K562 (cell line): Measurements from ENCODE around the gene NRG2. TPM values are rescaled to one million over a fixed set of nuclear protein-coding genes. Genes with fewer than 3 reads are reported as not detected.

ENCODE experiments used
- ATAC-seq: fragments of 200-7000 bp; cut with Tn5 transposase; 3 replicates; pipeline ENCODE4 v1.9.1; 2020; ENCODE audit warnings: moderate library complexity
- BruUV-seq: library from RNA; stranded (reverse); fragments of 400-500 nt; replicated peaks from 2 replicates; lab custom pipeline; 2021; lab: Mats Ljungman, UMichigan
- CTCF ChIA-PET: fragments of 300-600 bp; formaldehyde crosslinking; extraction: SDS; loops from one replicate; lab custom pipeline; 2021; ENCODE audit warnings: low intra/inter-chr PET ratio; lab: Yijun Ruan, JAX
- POLR2A ChIA-PET: fragments of 300-600, 350-650 bp; sonication (Branson Sonifier 250); formaldehyde crosslinking; extraction: SDS; loops from one replicate; lab custom pipeline; 2021; ENCODE audit warnings: antibody characterized with exemption, inconsistent platforms; lab: Yijun Ruan, JAX
- DNase-seq, 4 experiments: peaks; one replicate each; pipeline versions ENCODE4 v3.0.0 to v3.0.0-alpha.2; 2011 to 2018; ENCODE audit warnings: low spot score in 3 of 4, mixed read lengths in 3 of 4; ENCODE audit errors: extremely low read depth in 1 of 4
- FAIRE-seq: peaks from 2 replicates; lab custom pipeline; 2011; peaks lifted over from hg19 to GRCh38; lab: Jason Lieb, UNC
- H2AFZ ChIP-seq: 2 replicates; pipeline ENCODE4 v1.6.0; 2011; ENCODE audit warnings: low read depth, low read length, control low read depth, inconsistent platforms
- H3K27ac ChIP-seq: fragments of 200-600 bp; 3 replicates; pipeline ENCODE4 v1.8.0; 2011; ENCODE audit warnings: low read depth, mild to moderate bottlenecking, control low read depth, inconsistent platforms, low read length, moderate library complexity, mixed read lengths; ENCODE audit errors: extremely low read depth
- H3K27me3 ChIP-seq, 2 experiments: fragments of 300-600 bp in 1 of 2; 2 replicates in 1 of 2; 3 replicates in 1 of 2; pipeline versions ENCODE4 v1.6.0 to v1.8.0; 2011; ENCODE audit warnings: inconsistent platforms in 2 of 2, low read length in 2 of 2, mild to moderate bottlenecking in 1 of 2, mixed read lengths in 1 of 2, moderate library complexity in 1 of 2; ENCODE audit not compliant: control insufficient read depth in 2 of 2, insufficient read depth in 2 of 2
- H3K36me3 ChIP-seq: fragments of 300-600 bp; 3 replicates; pipeline ENCODE4 v1.8.0; 2011; ENCODE audit warnings: mild to moderate bottlenecking, low read length, inconsistent platforms; ENCODE audit not compliant: control insufficient read depth, insufficient read depth
- H3K4me1 ChIP-seq, 2 experiments: fragments of 200-600 bp in 1 of 2; replicated peaks in 1 of 2; 2 replicates in 1 of 2; 3 replicates in 1 of 2; pipeline versions ENCODE4 v1.5.1 to v1.8.0; 2011; ENCODE audit warnings: inconsistent platforms in 2 of 2, low read length in 2 of 2, mild to moderate bottlenecking in 1 of 2, mixed read lengths in 1 of 2, moderate library complexity in 1 of 2; ENCODE audit not compliant: control insufficient read depth in 2 of 2, insufficient read depth in 2 of 2
- H3K4me2 ChIP-seq: 2 replicates; pipeline ENCODE4 v1.6.1; 2011; ENCODE audit warnings: low read length, control low read depth, inconsistent platforms, mixed read lengths; ENCODE audit not compliant: insufficient read depth
- H3K4me3 ChIP-seq: fragments of 200-600 bp; sonication (generic), shearing (Covaris generic); 2 replicates; pipeline ENCODE4 v1.5.1; 2016; ENCODE audit warnings: control low read depth, inconsistent platforms
- H3K79me2 ChIP-seq: fragments of 200-600 bp; 3 replicates; pipeline ENCODE4 v1.8.0; 2011; ENCODE audit warnings: low read length, inconsistent platforms; ENCODE audit not compliant: control insufficient read depth, insufficient read depth
- H3K9ac ChIP-seq, 2 experiments: 2 replicates each; pipeline versions ENCODE4 v1.6.0 to v1.6.1; 2011; ENCODE audit warnings: low read depth in 2 of 2, low read length in 2 of 2, control low read depth in 1 of 2, inconsistent platforms in 1 of 2, mild to moderate bottlenecking in 1 of 2, mixed read lengths in 1 of 2; ENCODE audit not compliant: insufficient read depth in 1 of 2
- H3K9me1 ChIP-seq: one replicate; pipeline ENCODE4 v1.6.0; 2011; ENCODE audit warnings: inconsistent platforms, mild to moderate bottlenecking, low read length, moderate library complexity; ENCODE audit not compliant: control insufficient read depth, insufficient read depth
- H3K9me3 ChIP-seq: replicated peaks from 2 replicates; pipeline ENCODE4 v1.5.1; 2011; ENCODE audit warnings: low read depth, low read length, inconsistent platforms; ENCODE audit not compliant: control insufficient read depth, insufficient read depth
- H4K20me1 ChIP-seq: replicated peaks from 2 replicates; pipeline ENCODE4 v1.6.1; 2011; ENCODE audit warnings: low read length, inconsistent platforms, mixed read lengths; ENCODE audit not compliant: control insufficient read depth, insufficient read depth
- CBFA2T3 ChIP-seq: fragments of 450-650 bp; IDR thresholded peaks from 2 replicates; pipeline ENCODE4 v1.6.1; 2017
- WGBS: fragments of 100-300 bp; shearing (Covaris generic); methylation state at CpG from one replicate; pipeline ENCODE4 v1.1.6; 2016; ENCODE audit warnings: low coverage, mixed read lengths; ENCODE audit not compliant: insufficient coverage; ENCODE audit errors: missing lambda C conversion rate; 5-methylcytosine and 5-hydroxymethylcytosine counted together
- in situ Hi-C: fragments of 300-500 bp; cut with MboI; formaldehyde crosslinking; loops from 4 replicates; pipeline ENCODE4 v1.15.0; 2018; ENCODE audit warnings: inconsistent platforms, mixed read lengths
- intact Hi-C: fragments of 100-400 bp; cut with micrococcal nuclease; formaldehyde crosslinking; loops from 2 replicates; pipeline ENCODE4 v1.14.2; 2022
- polyA plus RNA-seq, 8 experiments: library from polyadenylated mRNA; depleted of rRNA in 4 of 8; stranded (reverse) in 5 of 8; unstranded in 3 of 8; fragments of >200 nt; fragmentation: Nextera tagmentation in 2 of 8; fragmentation: Illumina TruSeq in 1 of 8; extraction: Ambion mirVana in 2 of 8; extraction: Trizol in 1 of 8; gene quantifications; 2 replicates each; pipeline versions ENCODE4 v1.2.1 to v1.2.3, GENCODE V29; 2011 to 2014; ENCODE audit warnings: inconsistent platforms in 1 of 8, missing spikeins in 1 of 8
- total RNA-seq, 7 experiments: library from RNA; depleted of rRNA in 6 of 7; stranded (reverse); fragments of >200 nt in 6 of 7; fragmentation: Illumina TruSeq in 2 of 7; extraction: Trizol in 2 of 7; gene quantifications; 2 replicates each; pipeline versions ENCODE4 v1.2.1 to v1.2.3, GENCODE V29; 2011 to 2021; ENCODE audit warnings: low replicate concordance in 1 of 7
- TF ChIP-seq, protein P1 (sequence below): fragments of 250-450 bp; sonication (Bioruptor Pico); IDR thresholded peaks from 2 replicates; pipeline ENCODE4 v1.5.0; 2022; ENCODE audit warnings: mild to moderate bottlenecking

The NRG2 gene
- total and polyA plus RNA-seq, 9 of the 15 experiments (the other 6 are each of a cell fraction or from before 2014, with no cell fraction given), result not detected

DNA sequence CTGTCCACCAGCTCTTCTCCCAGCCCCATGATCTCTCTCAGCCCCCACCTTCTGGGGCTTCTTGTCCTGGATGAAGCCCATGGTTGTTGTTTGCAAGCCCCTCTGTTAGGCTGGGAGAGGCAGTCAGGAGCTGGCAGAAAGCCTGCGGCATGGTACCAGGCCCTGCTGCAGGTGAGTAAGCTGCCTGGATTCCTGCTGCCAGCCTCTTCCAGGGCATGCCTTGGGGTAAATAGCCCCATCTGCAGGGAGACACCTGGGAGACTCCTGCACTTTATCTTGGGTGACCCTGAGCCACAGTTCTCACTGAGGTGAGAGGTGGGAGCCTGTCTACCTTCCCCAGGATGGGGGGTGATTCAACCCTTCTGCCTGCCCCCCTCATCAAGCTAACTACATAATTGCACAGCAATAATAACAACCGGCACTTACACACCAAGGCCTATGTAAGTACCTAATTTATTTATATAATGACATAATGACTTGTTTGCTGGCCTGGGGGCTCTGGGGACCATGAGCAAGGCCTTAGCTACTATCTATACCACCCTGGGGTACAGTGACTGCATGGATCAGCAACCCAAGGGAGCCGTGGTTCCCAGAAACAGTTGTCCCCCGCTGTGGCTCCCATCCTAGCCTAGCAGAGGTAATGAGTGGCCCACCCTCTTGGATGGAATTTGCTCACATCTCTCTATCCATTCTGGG lies 131.5 kb downstream of the NRG2 start:
- intact Hi-C loops, result no loop called here
- no peak overlapping the region for H3K9ac ChIP-seq
- H3K4me3 ChIP-seq, result no peak overlapping the region
- H3K4me1 ChIP-seq, result no peaks in the 10 kb centered on the region
- no peaks in the 10 kb centered on the region for H4K20me1 ChIP-seq
- TF ChIP-seq CBFA2T3, result no peak
- TF ChIP-seq, protein P1, sequence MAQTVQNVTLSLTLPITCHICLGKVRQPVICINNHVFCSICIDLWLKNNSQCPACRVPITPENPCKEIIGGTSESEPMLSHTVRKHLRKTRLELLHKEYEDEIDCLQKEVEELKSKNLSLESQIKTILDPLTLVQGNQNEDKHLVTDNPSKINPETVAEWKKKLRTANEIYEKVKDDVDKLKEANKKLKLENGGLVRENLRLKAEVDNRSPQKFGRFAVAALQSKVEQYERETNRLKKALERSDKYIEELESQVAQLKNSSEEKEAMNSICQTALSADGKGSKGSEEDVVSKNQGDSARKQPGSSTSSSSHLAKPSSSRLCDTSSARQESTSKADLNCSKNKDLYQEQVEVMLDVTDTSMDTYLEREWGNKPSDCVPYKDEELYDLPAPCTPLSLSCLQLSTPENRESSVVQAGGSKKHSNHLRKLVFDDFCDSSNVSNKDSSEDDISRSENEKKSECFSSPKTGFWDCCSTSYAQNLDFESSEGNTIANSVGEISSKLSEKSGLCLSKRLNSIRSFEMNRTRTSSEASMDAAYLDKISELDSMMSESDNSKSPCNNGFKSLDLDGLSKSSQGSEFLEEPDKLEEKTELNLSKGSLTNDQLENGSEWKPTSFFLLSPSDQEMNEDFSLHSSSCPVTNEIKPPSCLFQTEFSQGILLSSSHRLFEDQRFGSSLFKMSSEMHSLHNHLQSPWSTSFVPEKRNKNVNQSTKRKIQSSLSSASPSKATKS (CRISPR knock-in tag), result no peak
- H3K27me3 ChIP-seq, result peaks cover 7 to 35% of the 10 kb centered on the region in 2 experiments; a peak in 4 of 5 replicates
- no peaks in the 10 kb centered on the region for H3K9me1 ChIP-seq
- no peak for FAIRE-seq
- ATAC-seq, result no peak
- no peak overlapping the region for H2AFZ ChIP-seq
- no peak for DNase-seq
- no peaks in the 10 kb centered on the region for H3K36me3 ChIP-seq
- ChIA-PET POLR2A (interaction anchor here (0.6 to 1.1 kb wide), 3 partner anchors 9 to 18 kb away, joined by 3 read pairs; no protein-coding TSS in a partner anchor), CTCF (no interaction called here)
- no peaks in the 10 kb centered on the region for H3K79me2 ChIP-seq
- H3K9me3 ChIP-seq, result no peaks in the 10 kb centered on the region; the same call in 1 of the 2 replicates
- no peak overlapping the region for H3K27ac ChIP-seq
- H3K4me2 ChIP-seq, result no peak overlapping the region
- no TSS peak for BruUV-seq
- in situ Hi-C loops, result no loop called here
- 0% methylated on average over 3 of the region's 4 CpGs for WGBS
